HG02610 (cell line): ENCODE data around the gene GRIN2A.

Source experiments
- ATAC-seq: cut with Tn5 transposase; IDR thresholded peaks from one replicate; pipeline ENCODE4 v1.9.1; 2021; ENCODE audit warnings: mild to moderate bottlenecking, moderate library complexity; ENCODE audit not compliant: unreplicated experiment

Gene GRIN2A

GRCh38 chr16:10137341-10137740 is 44.9 kb downstream of the GRIN2A start:
- no peak for ATAC-seq

DNA sequence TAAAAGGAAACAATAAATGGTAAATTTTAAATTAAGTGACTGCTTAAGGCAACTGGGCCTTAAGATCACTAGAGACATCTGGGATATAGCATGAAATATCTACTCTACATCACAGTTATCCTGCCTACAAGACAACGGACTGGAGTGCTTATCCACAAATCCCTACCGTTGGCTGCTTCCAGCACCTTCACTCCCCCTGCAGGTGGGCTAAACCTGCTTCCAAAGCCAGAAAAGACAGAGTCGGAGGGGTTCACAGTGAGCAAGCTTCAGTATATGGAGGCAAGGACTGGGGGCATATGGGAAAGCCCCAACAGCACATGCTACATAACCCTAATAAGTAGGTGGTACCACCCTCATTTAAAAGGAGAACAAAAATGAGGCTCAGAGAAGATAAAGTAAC is 45.3 kb downstream of the GRIN2A start:
- ATAC-seq: no peak

GRCh38 chr16:10130538-10130937 is 51.7 kb downstream of the GRIN2A start:
- ATAC-seq: no peak

DNA sequence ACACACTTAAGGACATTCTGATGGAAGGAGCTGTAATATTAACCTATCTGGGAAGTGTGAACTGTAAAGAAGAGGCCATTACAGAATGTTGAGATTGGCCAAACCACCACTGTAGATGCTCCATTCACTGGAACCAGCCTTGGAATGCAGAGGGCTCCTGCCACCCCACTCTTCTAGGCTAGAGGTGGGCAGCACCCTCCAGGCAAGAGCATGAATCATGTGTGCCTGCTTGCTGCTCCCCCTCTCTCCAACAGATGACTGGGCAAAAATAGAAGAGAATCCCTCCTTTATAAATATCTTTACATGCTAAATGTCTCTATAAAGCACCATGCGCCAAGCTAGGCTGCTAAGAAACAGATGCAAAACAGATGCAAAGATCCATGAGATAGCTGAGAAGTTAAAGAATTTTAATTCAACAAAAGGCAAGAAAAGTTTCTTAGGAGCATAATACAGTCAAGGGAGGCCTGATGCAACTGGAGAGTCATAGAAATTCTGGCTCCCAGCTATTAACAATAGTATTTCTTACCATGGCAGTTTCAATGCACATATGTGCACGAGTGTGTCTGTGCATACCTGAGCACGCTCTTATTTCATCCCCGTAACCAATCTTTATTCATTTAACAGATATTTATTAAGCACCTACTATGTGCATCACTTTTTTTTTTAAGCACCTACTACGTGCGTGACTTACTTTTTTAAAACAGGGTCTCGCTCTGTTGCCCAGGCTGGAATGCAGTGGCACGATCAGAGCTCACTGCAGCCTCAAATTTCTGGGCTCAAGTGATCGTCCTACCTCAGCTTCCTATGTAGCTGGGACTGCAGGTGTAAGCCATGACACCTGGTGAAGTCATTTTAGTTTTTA is 53.6 kb downstream of the GRIN2A start:
- no peak for ATAC-seq

- ATAC-seq: no peak
These were observed 55.5 kb downstream of the GRIN2A start for GRCh38 chr16:10126686-10127085.

GRCh38 chr16:10123141-10123540 is 59.1 kb downstream of the GRIN2A start:
- ATAC-seq: no peak

DNA sequence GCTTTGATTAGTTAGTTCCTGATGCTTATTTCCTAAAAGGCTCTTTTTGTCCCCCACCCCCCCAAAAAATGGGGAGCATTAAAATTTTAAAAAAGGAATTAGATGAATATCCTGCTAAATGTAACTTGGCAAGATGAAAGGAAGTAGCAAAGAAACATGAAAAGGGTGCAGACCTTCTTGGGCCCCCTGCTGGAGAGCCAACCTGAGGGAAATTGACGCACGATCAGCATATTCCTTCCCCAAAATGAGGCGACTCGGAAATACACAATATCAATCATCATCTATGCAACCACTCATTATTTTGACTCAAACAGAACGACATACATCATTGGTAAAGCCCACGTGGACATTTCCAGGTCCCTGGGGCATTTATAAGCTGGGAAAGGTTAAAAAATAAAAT is 59.7 kb downstream of the GRIN2A start:
- no peak for ATAC-seq

GRCh38 chr16:10121897-10122425 is 60.3 kb downstream of the GRIN2A start:
- no peak for ATAC-seq

DNA sequence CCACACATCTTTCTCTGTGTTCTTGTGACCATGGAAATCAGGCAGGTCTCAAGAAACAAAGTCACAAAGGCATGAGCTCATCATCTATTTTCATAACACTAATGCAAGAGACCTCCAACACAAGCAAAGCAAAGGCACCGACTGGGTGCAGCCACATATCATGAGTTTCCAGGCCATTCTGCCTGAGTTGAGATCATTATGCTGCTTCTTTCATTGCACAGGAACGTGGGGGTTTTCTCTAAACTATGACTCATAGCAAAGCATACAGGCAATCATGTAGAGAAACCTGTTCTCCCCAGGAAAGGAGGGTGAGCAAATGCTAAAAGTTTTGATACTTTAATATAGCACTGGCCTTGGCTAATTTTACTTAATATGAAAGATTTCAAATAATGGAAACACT is 60.7 kb downstream of the GRIN2A start:
- ATAC-seq: no peak

DNA sequence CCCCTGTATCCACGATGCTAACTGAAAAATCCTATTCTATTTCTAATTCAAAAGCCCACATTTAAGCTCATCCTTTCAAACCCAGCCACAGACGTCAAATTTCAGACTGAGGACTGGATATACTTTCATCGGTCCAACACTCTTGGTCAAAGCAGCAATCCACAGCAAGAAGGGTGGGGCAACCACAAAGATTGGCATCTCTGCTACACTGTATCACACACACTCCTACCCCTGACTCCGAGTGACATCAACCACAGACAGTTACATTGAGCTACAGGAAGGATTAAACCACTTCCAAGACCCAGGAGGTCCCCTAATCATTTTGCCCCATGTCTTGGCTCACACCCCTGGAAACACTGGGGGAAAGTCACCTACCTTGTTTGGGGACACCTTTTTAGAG is 61.3 kb downstream of the GRIN2A start:
- ATAC-seq: no peak

DNA sequence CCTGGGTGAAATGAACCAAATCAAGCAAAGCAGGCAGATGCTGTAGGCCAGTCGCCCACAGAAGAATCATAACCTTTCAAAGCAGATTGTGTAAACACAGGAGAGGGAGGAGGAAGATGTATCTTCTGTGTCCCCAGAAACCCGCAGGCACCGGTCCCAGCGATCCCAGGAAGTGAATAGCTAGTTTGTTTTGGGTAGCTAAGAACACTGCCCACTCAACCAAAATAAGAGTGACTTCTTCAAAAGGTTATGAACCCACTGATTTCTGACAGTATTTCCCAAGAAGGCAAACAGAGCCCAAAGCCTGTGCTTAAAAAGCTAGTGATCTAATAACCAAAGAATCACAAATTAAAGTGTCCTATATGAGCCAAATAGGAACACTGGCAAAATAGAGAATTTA is 67.8 kb downstream of the GRIN2A start:
- no peak for ATAC-seq

DNA sequence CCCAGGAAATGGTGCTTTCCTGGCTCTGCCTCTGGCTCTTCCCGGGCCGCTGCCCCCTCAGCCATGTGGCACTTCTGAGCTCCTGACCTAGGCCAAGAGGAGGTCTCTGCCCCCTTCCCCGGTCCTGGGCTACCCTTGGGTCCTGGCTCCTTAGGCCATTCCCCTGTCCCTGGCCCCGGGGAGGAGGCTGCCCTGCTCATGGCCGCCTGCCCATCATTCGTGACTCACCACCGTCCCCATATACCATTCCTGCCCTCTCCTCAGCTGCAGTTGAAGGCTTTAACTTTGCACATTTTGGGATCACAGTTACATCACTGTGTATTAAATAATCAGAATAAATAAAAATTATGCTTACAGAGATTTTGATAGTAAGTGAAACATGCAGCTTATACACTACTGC is 69.0 kb downstream of the GRIN2A start:
- ATAC-seq: no peak

DNA sequence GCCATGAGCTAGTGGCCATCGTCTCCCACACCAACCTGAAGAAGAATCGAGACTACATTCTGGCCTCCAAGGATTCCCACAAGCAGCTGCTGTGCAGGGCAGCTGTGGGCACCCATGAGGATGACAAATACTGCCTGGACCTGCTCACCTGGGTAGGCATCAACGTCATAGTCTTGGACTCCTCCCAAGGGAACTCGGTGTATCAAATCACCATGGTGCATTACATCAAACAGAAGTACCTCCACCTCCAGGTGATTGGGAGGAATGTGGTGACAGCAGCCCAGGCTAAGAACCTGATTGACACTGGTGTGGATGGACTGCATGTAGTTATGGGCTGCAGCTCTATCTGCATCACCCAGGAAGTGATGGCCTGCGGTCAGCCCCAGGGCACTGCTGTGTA is 70.2 kb downstream of the GRIN2A start:
- no peak for ATAC-seq

DNA sequence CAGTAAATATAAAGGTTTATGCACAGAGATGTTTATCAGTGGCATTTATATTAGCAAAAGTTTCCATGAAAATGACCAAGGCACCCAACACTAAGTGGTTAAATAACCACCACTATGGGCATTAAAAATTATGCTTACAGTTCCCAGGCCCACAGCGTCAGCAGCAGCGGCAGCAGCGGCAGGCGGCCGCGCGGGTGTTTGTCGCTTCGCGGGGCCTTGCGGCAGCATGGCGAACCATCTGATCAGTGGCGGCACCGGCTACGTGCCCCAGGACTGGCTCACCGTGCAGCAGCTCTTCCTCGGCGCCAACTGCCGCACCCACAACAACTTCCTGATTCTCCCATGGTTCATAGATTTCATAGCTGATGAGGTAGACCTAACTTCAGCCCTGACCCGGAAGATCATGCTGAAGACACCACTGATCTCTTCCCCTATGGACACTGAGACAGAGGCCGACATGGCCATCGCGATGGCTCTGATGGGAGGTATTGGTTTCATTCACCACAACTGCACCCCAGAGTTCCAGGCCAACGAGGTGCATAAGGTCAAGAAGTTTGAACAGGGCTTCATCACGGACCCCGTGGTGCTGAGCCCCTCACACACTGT is 71.0 kb downstream of the GRIN2A start:
- ATAC-seq: no peak

DNA sequence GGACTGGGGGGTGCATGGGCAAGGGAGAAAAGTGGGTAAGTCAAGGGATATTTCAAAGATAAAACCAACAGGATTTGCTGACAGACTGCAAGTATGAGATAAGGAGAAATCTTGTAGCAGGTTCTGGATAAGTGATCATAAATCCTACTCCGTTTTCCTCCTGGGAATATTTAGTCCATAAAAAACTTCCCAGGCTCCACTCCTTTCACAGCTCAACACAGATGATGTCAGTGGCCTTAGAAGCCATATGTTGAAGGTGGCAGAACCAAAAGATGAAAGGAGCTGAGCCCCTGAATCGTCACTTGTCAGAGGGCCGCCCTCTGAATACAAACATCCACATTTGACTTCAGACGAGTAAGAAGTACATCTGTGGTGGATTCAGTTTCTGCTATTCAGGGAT is 71.7 kb downstream of the GRIN2A start:
- no peak for ATAC-seq

- no peak for ATAC-seq
These were observed 75.1 kb downstream of the GRIN2A start for GRCh38 chr16:10107081-10107480.

DNA sequence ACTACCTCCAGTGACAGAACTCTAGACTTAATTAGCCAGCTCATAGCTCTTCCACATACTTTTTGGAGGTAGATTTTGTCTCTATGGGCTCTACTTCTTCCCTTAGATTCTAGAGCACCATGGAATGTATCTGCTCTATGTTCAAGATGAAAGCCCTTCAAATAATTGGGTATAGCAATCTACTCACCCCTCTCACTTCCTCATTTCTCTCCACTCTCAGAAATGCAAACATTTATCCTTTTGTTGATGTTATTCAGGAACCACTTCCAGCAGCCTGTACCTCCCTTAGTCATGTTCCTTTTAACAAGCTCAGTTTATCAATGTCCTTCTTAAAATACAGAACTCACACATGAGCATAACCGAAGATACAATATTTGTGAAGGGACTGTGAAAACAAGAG is 78.5 kb downstream of the GRIN2A start:
- no peak for ATAC-seq

DNA sequence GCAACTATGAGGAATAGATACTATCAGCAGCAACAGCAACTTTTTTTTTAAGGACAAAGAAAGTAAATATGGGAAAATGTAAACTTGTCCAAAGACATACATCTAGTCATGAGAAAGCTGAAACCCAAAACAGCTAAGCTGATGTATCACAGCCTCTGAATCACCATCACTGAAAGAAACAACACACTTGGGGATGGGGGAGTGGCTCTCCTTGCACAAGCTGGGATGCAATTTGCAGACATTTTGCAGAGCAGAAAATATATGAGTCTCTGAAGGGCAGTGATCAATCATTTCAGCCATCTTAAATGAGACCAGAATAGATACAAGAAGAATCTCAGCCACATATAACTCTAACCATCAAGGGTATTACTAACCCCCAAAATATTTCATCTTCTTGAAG is 79.1 kb downstream of the GRIN2A start:
- no peak for ATAC-seq

DNA sequence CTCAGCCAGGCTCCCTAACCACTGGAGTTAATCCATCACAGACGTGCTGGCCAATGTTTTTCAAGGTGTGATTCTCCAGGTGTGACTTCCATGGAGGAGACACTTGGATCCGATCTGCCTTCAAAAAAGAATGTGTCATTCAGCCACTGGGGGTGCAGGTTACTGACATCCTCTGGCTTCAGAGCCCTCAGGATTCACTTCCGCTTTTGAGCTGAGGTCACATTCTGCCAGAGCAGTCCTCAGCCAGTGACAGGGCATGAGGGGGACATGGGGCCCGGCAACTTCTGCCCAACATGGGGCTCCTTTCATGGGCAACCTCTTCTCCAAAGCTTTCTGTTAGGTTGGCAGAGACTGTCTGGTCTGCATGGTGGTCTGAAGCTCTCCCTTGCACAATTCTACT is 81.4 kb downstream of the GRIN2A start:
- no peak for ATAC-seq

- no peak for ATAC-seq
These were observed 83.2 kb downstream of the GRIN2A start for GRCh38 chr16:10098991-10099390.

GRCh38 chr16:10097271-10097670 is 85.0 kb downstream of the GRIN2A start:
- no peak for ATAC-seq

DNA sequence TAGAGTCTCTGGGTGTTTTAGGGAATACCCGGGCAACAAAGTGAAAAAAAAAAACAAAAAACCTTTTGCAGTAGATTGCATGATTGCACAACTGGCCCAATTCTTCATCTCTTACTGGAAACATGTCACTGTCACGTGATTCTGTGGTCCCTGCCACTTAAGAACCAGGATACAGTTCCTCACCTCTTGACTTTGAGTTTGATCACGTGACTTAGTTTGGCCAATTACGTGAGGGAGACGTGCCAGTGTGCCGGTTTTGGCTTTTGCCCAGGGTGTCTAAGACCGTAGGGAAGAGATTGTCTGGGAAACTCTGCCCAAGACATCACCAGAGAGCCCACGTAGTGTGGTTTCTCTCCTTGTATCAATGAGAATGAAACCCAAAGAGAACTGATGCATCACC is 88.7 kb downstream of the GRIN2A start:
- ATAC-seq: no peak
